Measurements from ENCODE around the gene ATCAY.

Gene ATCAY

DNA sequence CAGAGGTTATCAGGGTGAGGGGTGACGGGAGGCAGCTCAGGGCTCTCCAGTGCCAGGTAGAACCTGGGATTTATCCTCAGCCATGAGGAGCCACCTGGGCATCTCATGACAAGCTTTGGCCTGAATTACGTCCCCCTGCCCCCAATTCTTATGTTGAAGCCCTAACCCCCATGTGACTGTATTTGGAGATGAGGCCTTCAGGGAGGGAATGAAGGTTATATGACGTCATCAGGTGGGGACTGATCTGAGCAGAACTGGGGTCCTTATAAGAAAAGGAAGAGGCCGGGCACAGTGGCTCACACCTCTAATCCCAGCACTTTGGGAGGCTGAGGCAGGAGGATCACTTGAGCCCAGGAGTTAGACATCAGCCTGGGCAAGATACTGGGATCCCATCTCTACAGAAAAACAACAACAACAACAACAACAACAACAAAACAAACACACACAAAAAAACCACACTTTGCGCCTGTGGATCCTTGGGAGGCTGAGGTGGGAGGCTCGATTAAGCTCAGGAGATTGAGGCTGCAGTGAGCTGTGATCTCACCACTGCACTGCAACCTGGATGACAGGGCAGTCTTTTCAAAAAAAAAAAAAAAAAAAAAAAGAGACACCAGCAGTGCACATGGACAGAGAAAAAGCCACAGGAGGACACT lies 30.0 kb upstream of the ATCAY start:
- Histone ChIP-seq H3K27ac (ENCODE audit: low read length) (no peak overlapping the region), H3K9ac (ENCODE audit: low read length) (no peak overlapping the region), H2AFZ (ENCODE audit: low read depth, low read length) (no peak overlapping the region), H3K79me2 (ENCODE audit: low read length) (no peaks in the 10 kb centered on the region), H3K27me3 (ENCODE audit: low read depth, low read length) (no peaks in the 10 kb centered on the region), H3K4me3 (ENCODE audit: low read length) (no peak overlapping the region), H3K4me2 (ENCODE audit: low read length) (no peak overlapping the region), H3K9me3 (ENCODE audit: insufficient read depth, low read length) (0 out of 2 replicates have a peak, but pooled peaks cover 3% of the 10 kb centered on the region), H3K36me3 (replicated peaks; ENCODE audit: low read depth, low read length) (no peaks in the 10 kb centered on the region), H4K20me1 (ENCODE audit: insufficient read depth, low read length) (no peaks in the 10 kb centered on the region), H3K4me1 (ENCODE audit: low read length) (no peaks in the 10 kb centered on the region)
- TF ChIP-seq, protein P1, sequence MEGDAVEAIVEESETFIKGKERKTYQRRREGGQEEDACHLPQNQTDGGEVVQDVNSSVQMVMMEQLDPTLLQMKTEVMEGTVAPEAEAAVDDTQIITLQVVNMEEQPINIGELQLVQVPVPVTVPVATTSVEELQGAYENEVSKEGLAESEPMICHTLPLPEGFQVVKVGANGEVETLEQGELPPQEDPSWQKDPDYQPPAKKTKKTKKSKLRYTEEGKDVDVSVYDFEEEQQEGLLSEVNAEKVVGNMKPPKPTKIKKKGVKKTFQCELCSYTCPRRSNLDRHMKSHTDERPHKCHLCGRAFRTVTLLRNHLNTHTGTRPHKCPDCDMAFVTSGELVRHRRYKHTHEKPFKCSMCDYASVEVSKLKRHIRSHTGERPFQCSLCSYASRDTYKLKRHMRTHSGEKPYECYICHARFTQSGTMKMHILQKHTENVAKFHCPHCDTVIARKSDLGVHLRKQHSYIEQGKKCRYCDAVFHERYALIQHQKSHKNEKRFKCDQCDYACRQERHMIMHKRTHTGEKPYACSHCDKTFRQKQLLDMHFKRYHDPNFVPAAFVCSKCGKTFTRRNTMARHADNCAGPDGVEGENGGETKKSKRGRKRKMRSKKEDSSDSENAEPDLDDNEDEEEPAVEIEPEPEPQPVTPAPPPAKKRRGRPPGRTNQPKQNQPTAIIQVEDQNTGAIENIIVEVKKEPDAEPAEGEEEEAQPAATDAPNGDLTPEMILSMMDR (IDR thresholded peaks at IDR 0.05; ENCODE audit: low read depth, low read length): no peak
- TF ChIP-seq EZH2phosphoT487 (IDR thresholded peaks at IDR 0.05; ENCODE audit: low read depth): no peak

GRCh38 chr19:3851254-3852176 lies 29.0 kb upstream of the ATCAY start:
- no peaks in the 10 kb centered on the region for H3K36me3 ChIP-seq (replicated peaks; ENCODE audit: low read depth, low read length)
- H3K4me3 ChIP-seq (ENCODE audit: low read length): no peak overlapping the region
- H3K9me3 ChIP-seq (ENCODE audit: insufficient read depth, low read length): 0 out of 2 replicates have a peak, but pooled peaks cover 3% of the 10 kb centered on the region
- H3K27ac ChIP-seq (ENCODE audit: low read length): no peak overlapping the region
- H3K9ac ChIP-seq (ENCODE audit: low read length): no peak overlapping the region
- no peaks in the 10 kb centered on the region for H3K4me1 ChIP-seq (ENCODE audit: low read length)
- no peaks in the 10 kb centered on the region for H3K79me2 ChIP-seq (ENCODE audit: low read length)
- H4K20me1 ChIP-seq (ENCODE audit: insufficient read depth, low read length): no peaks in the 10 kb centered on the region
- no peaks in the 10 kb centered on the region for H3K27me3 ChIP-seq (ENCODE audit: low read depth, low read length)
- no peak overlapping the region for H2AFZ ChIP-seq (ENCODE audit: low read depth, low read length)
- no peak overlapping the region for H3K4me2 ChIP-seq (ENCODE audit: low read length)
- TF ChIP-seq, protein P1 (IDR thresholded peaks at IDR 0.05; ENCODE audit: low read depth, low read length): no peak
- no peak for TF ChIP-seq EZH2phosphoT487 (IDR thresholded peaks at IDR 0.05; ENCODE audit: low read depth)

- H3K4me3 ChIP-seq (ENCODE audit: low read length): no peak overlapping the region
- no peak overlapping the region for H3K9ac ChIP-seq (ENCODE audit: low read length)
- H3K4me2 ChIP-seq (ENCODE audit: low read length): no peak overlapping the region
- no peaks in the 10 kb centered on the region for H3K36me3 ChIP-seq (replicated peaks; ENCODE audit: low read depth, low read length)
- no peaks in the 10 kb centered on the region for H3K79me2 ChIP-seq (ENCODE audit: low read length)
- TF ChIP-seq, protein P1 (IDR thresholded peaks at IDR 0.05; ENCODE audit: low read depth, low read length): no peak
- no peak for TF ChIP-seq EZH2phosphoT487 (IDR thresholded peaks at IDR 0.05; ENCODE audit: low read depth)
- H2AFZ ChIP-seq (ENCODE audit: low read depth, low read length): no peak overlapping the region
- H3K27ac ChIP-seq (ENCODE audit: low read length): no peak overlapping the region
- no peaks in the 10 kb centered on the region for H4K20me1 ChIP-seq (ENCODE audit: insufficient read depth, low read length)
- 0 out of 2 replicates have a peak, but pooled peaks cover 3% of the 10 kb centered on the region for H3K9me3 ChIP-seq (ENCODE audit: insufficient read depth, low read length)
- H3K4me1 ChIP-seq (ENCODE audit: low read length): no peaks in the 10 kb centered on the region
- no peaks in the 10 kb centered on the region for H3K27me3 ChIP-seq (ENCODE audit: low read depth, low read length)
These were observed 28.3 kb upstream of the ATCAY start for GRCh38 chr19:3852177-3852511.

DNA sequence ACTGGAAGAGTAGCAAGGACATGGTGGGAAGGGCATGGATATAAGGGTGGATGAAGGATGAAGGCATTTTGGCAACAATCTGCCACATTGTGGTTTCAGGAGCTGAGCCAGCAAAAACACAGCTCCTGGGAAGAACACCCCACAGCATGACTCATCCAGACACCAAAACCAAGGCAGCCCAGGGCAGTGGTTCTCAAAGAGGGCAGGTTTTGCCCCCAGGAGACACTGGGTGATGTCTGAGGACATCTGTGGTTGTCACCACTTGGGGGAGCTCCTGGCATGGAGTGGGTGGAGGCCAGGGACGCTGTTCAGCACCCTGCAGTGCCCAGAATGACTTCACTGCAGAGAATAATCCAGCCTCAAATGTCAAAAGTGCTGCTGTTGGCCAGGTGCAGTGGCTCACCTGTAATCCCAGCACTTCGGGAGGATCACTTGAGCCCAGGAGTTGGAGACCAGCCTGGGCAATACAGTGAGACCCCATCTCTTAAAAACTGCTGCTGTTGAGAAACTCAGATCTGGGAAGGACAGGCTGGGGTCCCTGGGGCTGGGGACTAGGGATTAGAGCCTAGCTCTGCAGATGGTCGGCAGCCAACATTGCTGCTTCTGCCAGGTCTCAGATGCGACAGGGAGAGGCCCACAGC lies 27.8 kb upstream of the ATCAY start:
- TF ChIP-seq EZH2phosphoT487 (IDR thresholded peaks at IDR 0.05; ENCODE audit: low read depth): no peak
- TF ChIP-seq, protein P1 (IDR thresholded peaks at IDR 0.05; ENCODE audit: low read depth, low read length): no peak
- no peak overlapping the region for H3K27ac ChIP-seq (ENCODE audit: low read length)
- H3K4me1 ChIP-seq (ENCODE audit: low read length): no peaks in the 10 kb centered on the region

More for the DNA sequence above, 27.8 kb upstream of the ATCAY start:
- Histone ChIP-seq H2AFZ (ENCODE audit: low read depth, low read length) (no peak overlapping the region), H3K36me3 (replicated peaks; ENCODE audit: low read depth, low read length) (no peaks in the 10 kb centered on the region), H3K9me3 (ENCODE audit: insufficient read depth, low read length) (0 out of 2 replicates have a peak, but pooled peaks cover 3% of the 10 kb centered on the region), H3K27me3 (ENCODE audit: low read depth, low read length) (no peaks in the 10 kb centered on the region), H3K9ac (ENCODE audit: low read length) (no peak overlapping the region), H4K20me1 (ENCODE audit: insufficient read depth, low read length) (no peaks in the 10 kb centered on the region), H3K4me2 (ENCODE audit: low read length) (no peak overlapping the region), H3K79me2 (ENCODE audit: low read length) (no peaks in the 10 kb centered on the region), H3K4me3 (ENCODE audit: low read length) (no peak overlapping the region)

Measured in OCI-LY3 (cell line).